Right lobe of liver (tissue), 6 donors: ENCODE results near the gene PP2D1. TPM values are rescaled to one million over a fixed set of nuclear protein-coding genes. Genes with fewer than 3 reads are reported as not detected.

Experiments
- ATAC-seq, 4 donors: fragments of 200-7000 bp; cut with Tn5 transposase; one replicate each; pipeline ENCODE4 v1.9.1; 2020; ENCODE audit warnings: mild to moderate bottlenecking in 4 of 4, moderate library complexity in 4 of 4
- DNase-seq, 3 donors: peaks; one replicate each; pipeline ENCODE4 v3.0.0-alpha.2; 2020
- H3K27ac ChIP-seq, 3 donors: fragments of 200-600 bp; one replicate each; pipeline ENCODE4 v1.8.0; 2022
- H3K27me3 ChIP-seq, 2 donors: fragments of 200-600 bp; one replicate each; pipeline ENCODE4 v1.8.0; 2022
- H3K36me3 ChIP-seq, 4 donors: fragments of 200-600 bp; sonication (generic) in 1 of 4; one replicate each; pipeline versions ENCODE4 v1.5.1 to v1.8.0; 2017 to 2022; ENCODE audit warnings: control low read depth in 1 of 4
- H3K4me1 ChIP-seq, 4 donors: fragments of 200-600 bp; sonication (generic) in 1 of 4; one replicate each; pipeline versions ENCODE4 v1.5.1 to v1.8.0; 2017 to 2022; ENCODE audit warnings: control low read depth in 1 of 4
- H3K4me3 ChIP-seq, 3 donors: fragments of 200-600 bp; one replicate each; pipeline ENCODE4 v1.8.0; 2022
- H3K9me3 ChIP-seq, 4 donors: fragments of 200-600 bp; sonication (generic) in 1 of 4; one replicate each; pipeline versions ENCODE4 v1.5.1 to v1.8.0; 2017 to 2022; ENCODE audit warnings: control low read depth in 1 of 4
- CTCF ChIP-seq, 4 donors: fragments of 200-600 bp in 3 of 4; fragments of 450-650 bp in 1 of 4; IDR thresholded peaks; one replicate each; pipeline versions ENCODE4 v1.5.1 to v1.8.0; 2016 to 2022; ENCODE audit warnings: antibody characterized with exemption in 4 of 4, mild to moderate bottlenecking in 2 of 4
- POLR2A ChIP-seq: fragments of 450-650 bp; IDR thresholded peaks from one replicate; pipeline ENCODE4 v1.6.1; 2017; ENCODE audit warnings: antibody characterized with exemption, mild to moderate bottlenecking
- WGBS: methylation state at CpG from one replicate; pipeline ENCODE4 v1.1.6; 2018; ENCODE audit warnings: low coverage, low lambda C conversion rate; ENCODE audit not compliant: insufficient coverage; ENCODE audit errors: missing lambda C conversion rate; 5-methylcytosine and 5-hydroxymethylcytosine counted together
- intact Hi-C, 2 donors: fragments of 100-400 bp; cut with DNase I; formaldehyde crosslinking; loops; one replicate each; pipeline versions ENCODE4 v1.11.2 to v1.14.1; 2022
- total RNA-seq, 6 experiments: library from RNA; depleted of rRNA in 2 of 6; stranded (reverse); fragments of >200 nt in 2 of 6; fragmentation: NEBNext Ultra II Directional in 3 of 6; extraction: Animal tissue kit (Norgen Biotek cat#: 25700) in 3 of 6; gene quantifications; one replicate each; pipeline versions ENCODE4 v1.1.0 to v1.2.4, GENCODE V29; 2016 to 2023
- donor health status: DM: no; HTN: yes; CAD: no.
- donor health status: DM: no; HTN: no; CAD: no.
- donor health status: DM: no; HTN: no; CAD: no.
- donor health status: DM: no; HTN: yes; CAD: no.
- donor health status: DM: no; HTN: yes; CAD: no.

PP2D1 gene
- total RNA-seq, 6 experiments from 2014 or later: not detected

- ATAC-seq: peak in 3 of 4 donors; percentile 1 to 19 (median 3)
- Histone ChIP-seq H3K9me3 (no peaks in the 10 kb centered on the region), H3K27ac (peak overlapping the region; percentile 91 to 99 (median 96)), H3K4me3 (peak overlapping the region; percentile 94 to 97 (median 94)), H3K36me3 (peaks cover 0 to 3% (median 0%) of the 10 kb centered on the region in 4 donors), H3K27me3 (no peaks in the 10 kb centered on the region), H3K4me1 (peaks cover 0 to 23% (median 8%) of the 10 kb centered on the region in 4 donors)
- TF ChIP-seq POLR2A: no peak
- no peak for TF ChIP-seq CTCF (IDR thresholded peaks at IDR 0.05)
- intact Hi-C loops: no loop called here
- peak in 2 of 3 donors; percentile 33 to 50 for DNase-seq
- 36% methylated on average over 26 of the region's 26 CpGs for WGBS
These were observed 65.9 kb downstream of the PP2D1 start for GRCh38 chr3:19945969-19946831.

- peaks cover 0 to 23% (median 8%) of the 10 kb centered on the region in 4 donors for H3K4me1 ChIP-seq
- intact Hi-C loops: no loop called here
- no peaks in the 10 kb centered on the region for H3K9me3 ChIP-seq
- TF ChIP-seq POLR2A: no peak
- TF ChIP-seq CTCF (IDR thresholded peaks at IDR 0.05): no peak
- H3K36me3 ChIP-seq: no peaks in the 10 kb centered on the region
- H3K27me3 ChIP-seq: no peaks in the 10 kb centered on the region
- 41% methylated on average over 9 of the region's 9 CpGs for WGBS
- ATAC-seq: peak in 2 of 4 donors; percentile 21 to 31
- peak overlapping the region; percentile 94 to 97 (median 94) for H3K4me3 ChIP-seq
- DNase-seq: no peak
- H3K27ac ChIP-seq: peak overlapping the region; percentile 91 to 99 (median 96)
These were observed 66.5 kb downstream of the PP2D1 start for GRCh38 chr3:19945534-19945933.

GRCh38 chr3:19940643-19941042, 71.4 kb downstream of the PP2D1 start:
- Histone ChIP-seq H3K4me1 (no peaks in the 10 kb centered on the region), H3K27ac (no peak overlapping the region), H3K9me3 (no peaks in the 10 kb centered on the region), H3K4me3 (no peak overlapping the region), H3K36me3 (no peaks in the 10 kb centered on the region), H3K27me3 (no peaks in the 10 kb centered on the region)
- TF ChIP-seq POLR2A: no peak
- TF ChIP-seq CTCF (IDR thresholded peaks at IDR 0.05): no peak
- 64% methylated on average over 1 of the region's 1 CpG for WGBS
- ATAC-seq: no peak
- DNase-seq: no peak
- intact Hi-C loops: no loop called here

- Histone ChIP-seq H3K4me3 (no peak overlapping the region), H3K36me3 (no peaks in the 10 kb centered on the region), H3K4me1 (no peaks in the 10 kb centered on the region), H3K27me3 (no peaks in the 10 kb centered on the region), H3K27ac (no peak overlapping the region), H3K9me3 (no peaks in the 10 kb centered on the region)
- TF ChIP-seq POLR2A (no peak), CTCF (IDR thresholded peaks at IDR 0.05) (no peak)
- ATAC-seq (no peak), DNase-seq (no peak)
- intact Hi-C loops: no loop called here
- 50% methylated on average over 1 of the region's 1 CpG for WGBS
These were observed 73.8 kb downstream of the PP2D1 start for GRCh38 chr3:19938295-19938627.
